Mesendoderm (in vitro differentiated cells): ENCODE measurements around the gene VTI1A.
A peak's percentile ranks its signal among the peaks of the same experiment; 100 is the strongest.

Experiments used
- DNase-seq: peaks from one replicate; pipeline ENCODE4 v3.0.0; 2013
- H2AK5ac ChIP-seq: 2 replicates; pipeline ENCODE4 v1.6.1; 2013; ENCODE audit warnings: low read length, inconsistent platforms
- H2BK120ac ChIP-seq: 2 replicates; pipeline ENCODE4 v1.6.1; 2013; ENCODE audit warnings: low read depth, mild to moderate bottlenecking, low read length, moderate library complexity, mixed read lengths
- H2BK15ac ChIP-seq: replicated peaks from 2 replicates; pipeline ENCODE4 v1.6.1; 2013; ENCODE audit warnings: low read depth, mild to moderate bottlenecking, moderate library complexity
- H2BK5ac ChIP-seq: 2 replicates; pipeline ENCODE4 v1.6.1; 2013; ENCODE audit warnings: low read length, inconsistent platforms
- H3K18ac ChIP-seq: 2 replicates; pipeline ENCODE4 v1.6.1; 2013; ENCODE audit warnings: mild to moderate bottlenecking, low read length, mixed read lengths
- H3K23ac ChIP-seq: one replicate; pipeline ENCODE4 v1.6.1; 2013; ENCODE audit warnings: low read length
- H3K27ac ChIP-seq: 2 replicates; pipeline ENCODE4 v1.5.1; 2013; ENCODE audit warnings: low read depth, mild to moderate bottlenecking, inconsistent platforms, low read length, moderate library complexity
- H3K27me3 ChIP-seq: 2 replicates; pipeline ENCODE4 v1.6.1; 2013; ENCODE audit warnings: low read length, control low read depth, mild to moderate bottlenecking, inconsistent platforms; ENCODE audit not compliant: insufficient read depth, poor library complexity
- H3K36me3 ChIP-seq: 2 replicates; pipeline ENCODE4 v1.6.1; 2013; ENCODE audit warnings: low read length, inconsistent platforms; ENCODE audit not compliant: control insufficient read depth, insufficient read depth
- H3K4ac ChIP-seq: one replicate; pipeline ENCODE4 v1.6.1; 2013; ENCODE audit warnings: low read depth, mild to moderate bottlenecking, low read length, moderate library complexity
- H3K4me1 ChIP-seq: 2 replicates; pipeline ENCODE4 v1.6.1; 2013; ENCODE audit warnings: low read depth, low read length, inconsistent platforms; ENCODE audit not compliant: control insufficient read depth
- H3K4me2 ChIP-seq: 2 replicates; pipeline ENCODE4 v1.6.1; 2013; ENCODE audit warnings: low read length
- H3K4me3 ChIP-seq: 2 replicates; pipeline ENCODE4 v1.5.1; 2013; ENCODE audit warnings: mild to moderate bottlenecking, low read length
- H3K56ac ChIP-seq: one replicate; pipeline ENCODE4 v1.6.1; 2013; ENCODE audit warnings: low read length
- H3K79me1 ChIP-seq: 2 replicates; pipeline ENCODE4 v1.6.1; 2013; ENCODE audit warnings: low read length, inconsistent platforms
- H3K79me2 ChIP-seq: 2 replicates; pipeline ENCODE4 v1.6.1; 2013; ENCODE audit warnings: mild to moderate bottlenecking, low read length; ENCODE audit not compliant: control insufficient read depth, insufficient read depth
- H3K9ac ChIP-seq: 2 replicates; pipeline ENCODE4 v1.6.1; 2013; ENCODE audit warnings: low read length, inconsistent platforms
- H4K5ac ChIP-seq: one replicate; pipeline ENCODE4 v1.6.1; 2013; ENCODE audit warnings: low read length
- H4K8ac ChIP-seq: one replicate; pipeline ENCODE4 v1.6.1; 2013; ENCODE audit warnings: low read depth, mild to moderate bottlenecking, control low read depth, low read length, moderate library complexity
- WGBS: extraction: QIAGEN DNeasy Blood & Tissue Kit; methylation state at CpG from one replicate; pipeline ENCODE4 v1.1.7; 2013; ENCODE audit warnings: low lambda C conversion rate, missing lambda C conversion rate; ENCODE audit not compliant: insufficient coverage; ENCODE audit errors: extremely low coverage; 5-methylcytosine and 5-hydroxymethylcytosine counted together

The VTI1A gene

DNA sequence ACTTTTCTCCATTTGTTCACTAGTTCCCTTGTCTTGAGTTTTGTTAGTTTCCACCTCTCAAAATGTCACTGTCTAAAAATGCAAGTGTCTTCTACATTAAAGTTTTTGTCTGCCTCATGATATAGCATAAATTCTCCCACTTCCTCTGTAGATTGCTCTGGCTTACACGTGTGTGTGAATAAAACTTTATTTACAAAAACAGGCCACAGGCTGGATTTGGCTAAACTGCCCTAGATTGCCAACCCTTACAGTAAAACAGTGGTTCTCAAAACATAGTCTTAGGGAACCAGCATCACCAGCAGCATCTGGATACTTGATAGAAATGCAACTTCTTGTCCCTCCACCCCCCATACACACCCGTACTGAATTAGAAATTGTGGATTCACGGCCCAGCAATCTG is 207.8 kb downstream of the VTI1A start:
- H2BK5ac ChIP-seq, result no peak overlapping the region
- H3K4me1 ChIP-seq, result no peaks in the 10 kb centered on the region
- H3K4ac ChIP-seq, result no peak overlapping the region
- no peak overlapping the region for H2AK5ac ChIP-seq
- H3K79me2 ChIP-seq, result no peaks in the 10 kb centered on the region
- no peak overlapping the region for H4K8ac ChIP-seq
- H3K4me3 ChIP-seq, result no peak overlapping the region
- H3K9ac ChIP-seq, result no peak overlapping the region
- H3K27ac ChIP-seq, result no peak overlapping the region
- no peak overlapping the region for H3K18ac ChIP-seq
- no peak for DNase-seq
- H4K5ac ChIP-seq, result no peak overlapping the region
- H3K36me3 ChIP-seq, result no peaks in the 10 kb centered on the region
- no peak overlapping the region for H2BK15ac ChIP-seq
- H3K56ac ChIP-seq, result no peak overlapping the region
- H3K27me3 ChIP-seq, result no peaks in the 10 kb centered on the region
- H2BK120ac ChIP-seq, result no peak overlapping the region
- H3K79me1 ChIP-seq, result no peaks in the 10 kb centered on the region
- WGBS, result no CpG with 5 or more reads among the region's 3 CpGs
- no peak overlapping the region for H3K23ac ChIP-seq
- no peak overlapping the region for H3K4me2 ChIP-seq

DNA sequence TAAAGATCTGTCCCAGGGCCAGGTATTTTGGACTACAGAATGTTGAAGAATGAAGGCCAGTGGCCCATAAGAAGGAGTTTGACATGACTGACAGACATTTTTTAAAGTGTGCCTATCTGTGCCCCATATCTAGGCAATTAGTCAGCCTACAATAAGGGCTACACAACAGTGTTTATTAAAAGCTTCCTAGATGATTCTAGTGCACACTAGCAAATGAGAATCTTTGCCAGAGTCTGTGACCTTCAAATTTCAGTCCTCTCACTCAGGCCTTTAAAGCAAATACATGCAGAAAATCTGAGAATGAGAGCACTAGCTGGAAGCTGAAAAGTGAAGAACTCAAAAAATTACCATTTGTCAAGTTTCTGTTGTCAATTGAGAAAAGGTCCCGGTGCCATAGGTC is 208.7 kb downstream of the VTI1A start:
- Histone ChIP-seq H3K23ac (no peak overlapping the region), H3K18ac (no peak overlapping the region), H3K4me3 (no peak overlapping the region), H2BK120ac (no peak overlapping the region), H4K5ac (no peak overlapping the region), H3K9ac (no peak overlapping the region), H2BK5ac (no peak overlapping the region), H3K4me1 (no peaks in the 10 kb centered on the region), H3K4me2 (no peak overlapping the region), H3K36me3 (no peaks in the 10 kb centered on the region), H3K27me3 (no peaks in the 10 kb centered on the region), H3K79me2 (no peaks in the 10 kb centered on the region), H3K27ac (no peak overlapping the region), H2BK15ac (no peak overlapping the region), H3K79me1 (no peaks in the 10 kb centered on the region), H2AK5ac (no peak overlapping the region), H3K56ac (no peak overlapping the region), H3K4ac (no peak overlapping the region), H4K8ac (no peak overlapping the region)
- no CpG with 5 or more reads among the region's 1 CpG for WGBS
- no peak for DNase-seq

DNA sequence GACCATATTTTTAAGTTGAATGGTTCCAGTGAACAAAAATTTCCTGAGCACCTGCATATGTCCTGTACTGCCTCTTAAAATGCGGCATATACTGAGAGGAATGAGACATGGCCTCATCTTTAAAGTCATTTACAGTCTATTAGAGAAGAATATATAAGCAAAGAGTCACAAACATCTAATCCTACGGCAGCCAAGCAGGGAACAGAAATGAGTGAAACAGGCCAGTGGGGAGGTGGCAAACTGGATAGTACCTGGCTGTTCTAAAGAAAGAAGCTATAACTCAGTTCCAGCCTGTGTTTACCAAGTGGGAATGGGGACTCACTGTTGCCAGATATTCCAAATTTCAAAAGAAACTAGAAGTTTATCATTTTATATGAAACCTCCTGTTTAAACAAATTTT is 211.4 kb downstream of the VTI1A start:
- Histone ChIP-seq H2BK5ac (no peak overlapping the region), H3K4me3 (no peak overlapping the region), H3K23ac (no peak overlapping the region), H3K4ac (no peak overlapping the region), H3K36me3 (no peaks in the 10 kb centered on the region), H2BK120ac (no peak overlapping the region), H3K9ac (no peak overlapping the region), H3K4me2 (no peak overlapping the region), H2AK5ac (no peak overlapping the region), H3K79me2 (no peaks in the 10 kb centered on the region), H3K27ac (no peak overlapping the region), H2BK15ac (no peak overlapping the region), H3K4me1 (no peaks in the 10 kb centered on the region), H3K27me3 (no peaks in the 10 kb centered on the region), H3K18ac (no peak overlapping the region), H3K56ac (no peak overlapping the region), H3K79me1 (no peaks in the 10 kb centered on the region), H4K8ac (no peak overlapping the region), H4K5ac (no peak overlapping the region)
- WGBS, result no CpG with 5 or more reads among the region's 2 CpGs
- no peak for DNase-seq

DNA sequence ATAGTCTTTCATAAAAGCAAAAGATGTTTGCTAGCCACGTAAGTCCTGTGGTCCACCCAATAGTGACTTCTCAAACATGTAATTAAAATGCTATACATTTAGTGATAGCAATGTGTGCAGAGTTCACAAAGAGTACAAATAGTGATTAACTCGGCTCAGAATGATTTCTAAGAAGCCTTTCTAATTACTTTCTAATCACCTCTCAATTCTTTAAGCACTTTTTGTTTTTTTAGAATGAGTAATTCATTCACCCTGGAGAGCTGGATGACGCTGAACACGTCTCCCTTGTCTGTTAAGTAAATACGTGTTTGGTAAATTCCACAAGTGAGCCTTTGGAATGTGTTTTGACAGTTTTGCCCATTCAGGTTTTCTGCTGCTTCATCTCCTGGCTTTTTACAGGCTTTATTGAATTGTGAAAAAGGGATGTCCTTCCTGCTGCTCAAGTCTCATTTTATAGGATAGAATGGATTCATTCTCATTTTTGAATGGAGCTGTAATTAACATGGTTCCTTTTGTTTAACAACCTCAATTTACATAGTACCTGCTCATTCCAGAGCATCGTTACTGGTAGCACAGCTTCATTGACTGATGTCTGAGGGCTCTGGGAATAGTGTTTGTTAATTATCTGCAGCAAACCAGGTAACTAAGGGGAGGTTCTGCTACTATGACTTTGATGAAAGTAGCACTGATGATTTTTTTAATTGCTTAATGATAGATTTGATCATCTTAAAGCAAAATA is 212.1 kb downstream of the VTI1A start:
- H2BK5ac ChIP-seq, result no peak overlapping the region
- no CpG with 5 or more reads among the region's 6 CpGs for WGBS
- no peak for DNase-seq
- no peak overlapping the region for H3K27ac ChIP-seq
- no peak overlapping the region for H3K4me2 ChIP-seq
- no peak overlapping the region for H2BK15ac ChIP-seq
- no peak overlapping the region for H3K56ac ChIP-seq
- H3K9ac ChIP-seq, result no peak overlapping the region
- no peak overlapping the region for H3K4me3 ChIP-seq
- H2AK5ac ChIP-seq, result no peak overlapping the region
- H3K18ac ChIP-seq, result no peak overlapping the region
- H3K36me3 ChIP-seq, result no peaks in the 10 kb centered on the region
- H3K4me1 ChIP-seq, result no peaks in the 10 kb centered on the region
- no peaks in the 10 kb centered on the region for H3K79me2 ChIP-seq
- no peaks in the 10 kb centered on the region for H3K79me1 ChIP-seq
- H4K8ac ChIP-seq, result no peak overlapping the region
- H3K4ac ChIP-seq, result no peak overlapping the region
- no peaks in the 10 kb centered on the region for H3K27me3 ChIP-seq
- H4K5ac ChIP-seq, result no peak overlapping the region
- H3K23ac ChIP-seq, result no peak overlapping the region
- H2BK120ac ChIP-seq, result no peak overlapping the region

DNA sequence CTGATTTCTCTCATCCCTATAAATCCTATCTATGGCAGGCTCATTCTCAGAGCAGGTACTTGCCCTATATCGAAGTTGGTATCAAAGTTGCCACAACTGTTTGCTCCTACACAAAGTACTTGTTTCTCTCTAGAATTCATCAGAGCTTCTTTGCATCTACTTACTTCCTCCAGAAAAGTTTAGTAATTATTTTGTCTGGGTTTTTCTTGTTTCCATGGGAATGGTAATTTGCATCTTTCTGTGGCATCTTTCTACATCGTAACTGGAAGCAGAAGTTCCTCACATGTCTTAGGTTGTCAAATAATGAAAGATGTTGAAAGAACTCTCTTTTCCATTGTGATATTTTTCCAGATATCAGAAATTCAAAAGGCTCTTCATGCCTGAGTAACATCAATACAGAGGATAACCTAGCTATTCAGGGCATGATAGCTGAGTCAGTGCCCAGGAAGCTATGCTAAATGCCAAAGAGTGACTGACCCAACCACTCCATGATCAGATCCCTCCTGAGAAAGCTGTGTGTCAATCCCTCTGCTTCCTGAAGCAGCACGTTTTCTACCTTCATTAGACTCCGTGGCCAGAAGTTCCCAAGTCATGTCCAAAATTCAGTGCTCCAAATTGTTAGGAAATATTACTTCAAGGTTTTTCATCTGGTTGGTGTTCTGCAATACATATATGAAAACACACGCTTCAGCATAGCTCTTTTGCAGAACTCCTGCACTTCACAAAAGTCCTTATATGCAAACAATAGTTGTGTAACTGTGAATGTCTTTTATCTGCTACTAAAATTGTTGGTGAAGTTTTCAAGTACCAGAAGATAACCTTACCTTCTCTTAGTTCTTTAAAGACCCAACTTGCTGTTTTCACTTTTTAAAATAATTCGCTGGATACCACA is 216.5 kb downstream of the VTI1A start:
- Histone ChIP-seq H3K4me2 (no peak overlapping the region), H2BK5ac (no peak overlapping the region), H3K79me1 (no peaks in the 10 kb centered on the region), H2BK15ac (no peak overlapping the region), H3K79me2 (no peaks in the 10 kb centered on the region), H3K27ac (no peak overlapping the region), H3K4me3 (no peak overlapping the region), H3K9ac (no peak overlapping the region), H3K36me3 (no peaks in the 10 kb centered on the region), H3K27me3 (no peaks in the 10 kb centered on the region), H4K8ac (no peak overlapping the region), H3K18ac (no peak overlapping the region), H3K4me1 (no peaks in the 10 kb centered on the region), H2AK5ac (no peak overlapping the region), H3K56ac (no peak overlapping the region), H2BK120ac (no peak overlapping the region), H3K23ac (no peak overlapping the region), H4K5ac (no peak overlapping the region), H3K4ac (no peak overlapping the region)
- WGBS, result no CpG with 5 or more reads among the region's 6 CpGs
- DNase-seq, result peak; percentile 36
